Superior temporal gyrus (tissue), 1 donor: ENCODE measurements around the gene NR4A1.
A peak's percentile ranks its signal among the peaks of the same experiment; 100 is the strongest.

Source experiments
- DNase-seq: peaks from one replicate; pipeline ENCODE4 v3.0.0-alpha.2; 2016; ENCODE audit errors: extremely low spot score

The NR4A1 gene

DNA sequence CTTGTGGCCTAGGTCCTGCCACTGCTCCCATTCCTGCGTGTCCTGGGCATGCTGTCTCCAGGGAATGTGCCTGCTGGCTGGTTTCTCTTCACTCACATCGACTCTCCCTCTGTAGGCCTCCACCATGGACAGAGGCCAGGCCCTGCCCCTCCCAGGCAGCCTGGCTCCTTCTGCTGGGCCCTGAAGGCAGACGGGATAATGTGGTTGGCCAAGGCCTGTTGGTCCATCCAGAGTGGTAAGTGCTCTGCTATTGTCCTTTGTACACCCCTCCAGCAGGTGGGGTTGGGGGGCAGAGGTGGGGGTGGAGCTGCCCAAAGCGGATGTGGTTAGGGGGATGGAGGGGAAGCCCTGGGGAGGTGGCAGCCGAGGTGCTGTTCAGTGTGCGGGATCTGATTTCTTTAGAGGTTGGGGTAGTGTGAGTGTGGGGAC is 9.5 kb upstream of the NR4A1 start:
- no peak for DNase-seq

DNA sequence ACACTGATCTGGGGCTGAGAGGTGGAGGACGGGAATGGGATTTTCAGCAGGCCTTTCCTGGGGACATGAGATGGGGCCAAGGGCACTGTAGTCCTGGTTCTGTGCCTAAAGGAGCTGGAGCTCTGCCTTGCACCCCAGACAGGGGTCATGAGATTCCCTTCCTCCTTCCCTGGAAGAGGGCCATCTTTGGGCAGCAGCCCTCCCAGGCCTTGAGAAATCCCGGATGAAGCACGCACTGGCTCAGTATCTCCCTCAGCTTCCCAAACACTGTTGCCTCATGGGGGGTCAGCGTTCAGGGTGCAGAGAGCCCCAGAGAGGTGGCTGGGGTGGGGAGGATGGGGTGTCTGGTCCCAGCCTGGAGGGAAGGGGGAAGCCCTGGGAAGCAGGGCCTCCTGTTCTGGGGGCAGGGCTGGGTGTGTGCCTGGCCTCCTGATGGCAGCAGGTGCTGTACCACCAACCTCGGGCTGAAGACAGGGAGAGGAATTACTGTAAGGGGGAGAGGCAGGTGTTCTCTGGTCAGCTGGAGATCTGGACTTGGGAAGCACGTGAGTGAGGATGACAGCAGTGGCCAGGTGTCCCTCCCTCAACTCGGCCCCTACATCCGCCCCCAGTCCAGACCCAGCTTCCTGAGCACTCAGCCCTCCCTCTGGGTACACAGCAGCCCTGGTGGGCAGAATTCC is 8.4 kb upstream of the NR4A1 start:
- DNase-seq = no peak

DNA sequence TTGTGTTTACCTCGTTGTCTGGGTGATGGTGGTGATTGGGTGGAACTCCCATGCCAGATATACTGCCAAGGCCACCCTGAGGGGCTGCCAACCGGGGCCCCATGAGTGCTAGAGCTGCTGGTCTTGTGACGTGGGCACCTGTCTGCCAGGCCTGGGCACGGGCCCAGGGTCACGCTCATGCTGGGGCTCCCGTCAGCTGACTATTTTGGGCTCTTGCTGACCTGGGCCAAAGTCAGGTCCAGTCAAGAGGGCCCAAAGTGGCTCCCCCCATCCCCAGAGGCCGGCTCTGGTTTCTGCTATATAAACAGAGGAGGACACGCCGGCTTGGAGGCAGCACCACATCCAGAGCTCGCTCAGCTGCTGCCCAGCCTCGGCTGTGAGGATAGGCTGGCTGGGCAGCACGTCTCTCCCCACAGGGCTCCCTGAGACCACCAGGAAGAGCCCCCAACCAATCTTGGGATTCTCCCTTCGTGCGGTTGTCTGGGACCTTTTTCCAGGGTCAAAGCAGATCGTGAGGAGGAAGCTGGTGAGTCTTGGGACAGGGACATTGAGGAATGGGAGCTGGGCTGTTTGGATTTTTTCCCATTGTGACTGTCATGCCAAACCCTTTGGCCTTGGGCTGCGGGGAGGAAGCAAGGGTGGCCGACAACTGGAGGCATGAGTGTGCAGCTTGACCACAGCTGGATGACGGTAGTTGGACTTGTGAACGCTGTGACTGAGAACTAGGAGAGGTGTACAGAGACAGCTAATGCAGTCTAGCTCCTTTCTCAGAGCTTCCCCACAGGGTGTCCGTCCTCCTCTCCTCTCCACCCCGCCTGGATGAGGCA is 7.6 kb upstream of the NR4A1 start:
- DNase-seq = no peak

DNA sequence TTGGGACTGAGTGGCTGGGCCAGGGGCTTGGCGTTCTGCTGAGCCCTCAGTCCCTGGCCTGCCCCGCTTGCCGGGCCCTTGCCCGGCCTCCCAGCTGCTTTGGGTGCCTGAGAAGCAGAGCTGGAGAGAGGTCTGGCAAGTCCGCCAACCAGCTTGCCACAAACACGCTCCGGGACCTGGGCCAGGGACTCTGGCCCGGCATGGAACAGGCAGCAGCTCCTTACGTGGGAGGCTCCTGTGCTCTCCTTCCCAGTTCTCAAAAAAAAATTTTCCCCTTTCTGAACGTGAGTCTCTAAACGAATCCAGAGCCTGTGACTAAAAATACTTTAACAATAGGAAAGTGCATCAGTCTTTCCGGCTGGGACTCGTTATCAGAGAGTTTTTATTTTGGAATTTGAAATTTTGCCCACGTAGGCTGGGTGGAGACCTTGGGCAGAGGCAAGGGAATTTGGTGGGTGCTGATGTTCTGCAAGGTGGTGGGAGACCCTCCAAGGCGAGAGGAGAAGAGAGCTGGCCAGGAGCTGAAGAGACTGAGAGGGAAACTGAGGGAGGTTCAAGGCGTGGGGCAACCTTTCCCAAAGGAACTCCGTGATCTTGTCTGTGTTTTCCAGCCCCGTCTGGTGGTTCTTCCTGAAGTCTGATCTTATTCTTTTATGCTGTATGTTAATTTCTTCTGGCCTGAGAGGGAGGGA is 6.8 kb upstream of the NR4A1 start:
- peak; percentile 62 for DNase-seq

DNA sequence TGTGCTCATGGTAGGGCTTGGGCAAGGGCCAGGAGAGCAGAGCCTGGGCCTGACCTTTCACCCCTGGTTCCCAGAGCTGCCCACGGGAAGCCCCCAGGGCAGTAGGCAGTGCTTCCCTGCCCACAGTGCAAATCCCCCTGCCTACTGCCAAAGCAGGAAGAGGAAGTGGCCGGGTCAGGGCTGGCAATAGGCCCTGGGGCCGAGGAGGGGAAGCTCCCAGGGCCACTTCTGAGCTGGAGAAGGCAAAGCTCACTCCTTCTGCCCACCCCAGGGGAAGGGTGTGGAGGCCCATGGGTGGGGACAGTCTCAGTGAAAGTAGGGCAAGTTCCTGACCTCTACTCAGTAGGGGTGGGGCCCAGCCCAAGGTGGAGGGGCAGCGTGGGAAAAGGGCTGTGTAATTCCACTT is 5.4 kb upstream of the NR4A1 start:
- DNase-seq = no peak

DNA sequence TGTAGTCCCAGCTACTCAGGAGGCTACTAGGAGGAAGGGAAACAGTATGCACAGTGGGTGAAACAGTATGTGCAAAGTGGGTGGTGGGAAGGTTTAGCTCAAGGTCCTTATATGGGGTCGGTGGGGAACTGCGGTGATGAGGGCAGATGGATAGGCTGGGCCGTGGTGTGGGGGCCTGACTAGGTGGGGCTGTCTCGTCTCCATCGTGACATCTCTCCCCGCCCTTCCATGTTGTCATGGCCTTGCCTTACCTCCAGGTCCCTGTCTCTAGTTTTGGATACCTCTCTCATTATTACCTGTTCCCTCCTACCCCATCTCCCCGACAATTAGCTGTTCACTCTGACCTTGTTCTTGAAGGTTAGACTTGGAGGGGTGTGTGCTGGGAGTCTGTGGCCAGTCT is 4.4 kb upstream of the NR4A1 start:
- DNase-seq = no peak

DNA sequence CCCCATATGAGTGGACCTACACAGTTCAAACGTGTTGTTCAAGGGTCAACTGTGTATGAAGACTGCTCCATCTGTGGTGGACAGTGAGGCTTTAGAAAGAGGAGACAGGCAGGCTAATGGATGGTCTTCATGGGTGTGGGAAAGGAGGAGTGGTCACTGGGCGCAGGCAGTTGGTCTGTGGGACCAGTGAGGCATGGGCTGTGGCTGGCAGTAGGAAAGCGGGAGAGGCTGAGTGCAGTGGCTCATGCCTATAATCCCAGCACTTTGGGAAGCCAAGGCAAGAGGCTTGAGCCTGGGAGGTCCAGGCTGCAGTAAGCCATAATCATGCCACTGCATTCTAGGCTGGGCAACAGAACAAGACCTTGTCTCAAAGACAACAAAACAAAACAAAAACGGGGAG is 2.0 kb upstream of the NR4A1 start:
- no peak for DNase-seq

DNA sequence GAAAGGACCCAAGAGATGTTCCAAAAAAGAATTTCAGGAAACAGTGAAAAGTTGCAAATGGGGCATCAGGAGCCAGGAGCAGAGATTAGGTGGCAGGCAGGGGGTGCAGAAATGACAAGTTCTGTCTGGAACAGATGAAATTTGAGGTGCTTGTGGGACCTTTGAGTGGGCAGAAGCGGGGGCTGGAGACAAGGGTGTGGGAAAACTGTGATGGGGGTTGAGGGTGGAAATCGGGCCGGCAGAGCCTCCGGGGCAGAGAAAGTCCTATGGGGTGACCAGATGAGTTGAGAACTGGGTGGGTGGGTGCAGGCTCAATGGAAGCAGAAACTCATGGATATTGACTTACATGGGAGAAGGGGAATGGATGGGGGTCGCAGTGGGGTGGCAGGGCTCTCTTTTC is 1.6 kb upstream of the NR4A1 start:
- DNase-seq = no peak

DNA sequence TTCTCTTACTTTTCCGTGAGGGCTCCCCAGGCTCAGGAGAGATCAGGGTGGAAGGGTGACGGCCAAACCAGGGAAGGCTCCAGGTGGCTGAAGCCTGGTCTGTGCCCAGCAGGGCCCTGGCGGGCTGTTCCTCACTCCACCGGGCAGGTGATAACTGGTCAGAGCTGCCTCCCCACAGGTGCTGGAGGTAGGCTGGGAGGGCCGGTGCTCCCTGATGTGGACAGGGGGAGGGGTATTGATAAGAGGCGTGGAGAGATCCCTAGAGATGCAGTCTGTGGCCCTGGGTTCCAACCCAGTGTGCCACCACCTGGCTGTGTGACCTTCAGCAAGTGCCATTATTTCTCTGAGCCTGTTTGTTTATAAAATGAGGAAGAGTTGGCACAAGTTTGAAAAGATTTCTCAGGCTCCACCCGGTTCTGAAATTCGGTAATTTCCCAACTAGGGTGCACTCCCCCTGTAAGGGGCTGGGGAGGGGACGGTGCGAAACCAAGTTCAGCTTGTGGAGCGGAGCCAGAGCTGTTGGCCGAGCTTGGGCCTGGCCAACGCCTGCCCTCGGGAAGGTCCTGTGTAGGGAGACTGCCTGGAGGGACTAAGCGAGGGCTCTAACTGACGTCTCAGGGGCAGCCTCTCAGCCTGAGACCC is 1.0 kb upstream of the NR4A1 start:
- no peak for DNase-seq

DNA sequence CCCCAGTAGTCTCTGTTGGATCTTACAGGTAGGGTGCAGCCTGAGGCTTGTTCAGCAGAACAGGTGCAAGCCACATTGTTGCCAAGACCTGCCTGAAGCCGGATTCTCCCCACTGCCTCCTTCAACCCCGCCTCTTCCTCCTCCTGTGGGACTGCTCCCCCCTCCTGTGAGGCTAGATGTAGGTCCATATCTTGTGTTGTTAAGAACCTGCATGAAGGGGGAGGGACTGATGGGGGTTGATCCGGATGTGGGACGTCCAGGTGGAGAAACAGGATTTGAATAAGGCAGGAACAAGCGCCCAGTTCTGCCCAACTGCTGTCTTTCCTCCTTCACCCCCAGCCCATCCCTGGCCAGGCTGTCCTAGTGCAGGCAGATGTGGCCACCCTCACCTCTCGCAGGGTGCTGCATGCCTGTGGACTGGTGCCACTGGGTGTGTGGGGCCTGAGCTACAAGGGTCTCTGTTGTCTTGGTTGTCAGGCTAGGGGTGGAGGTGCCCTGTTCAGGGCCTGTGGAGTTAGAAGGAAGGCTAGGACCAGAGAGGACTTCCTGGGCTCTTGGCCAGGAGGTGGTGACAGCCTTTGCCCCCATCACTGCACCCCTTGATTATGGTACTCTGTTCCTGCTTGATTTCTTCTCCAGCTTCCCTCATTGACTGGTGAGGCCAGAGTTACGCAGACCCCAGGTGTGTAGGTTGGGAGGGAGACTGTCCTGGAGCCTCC is 1.4 kb downstream of the NR4A1 start:
- no peak for DNase-seq

DNA sequence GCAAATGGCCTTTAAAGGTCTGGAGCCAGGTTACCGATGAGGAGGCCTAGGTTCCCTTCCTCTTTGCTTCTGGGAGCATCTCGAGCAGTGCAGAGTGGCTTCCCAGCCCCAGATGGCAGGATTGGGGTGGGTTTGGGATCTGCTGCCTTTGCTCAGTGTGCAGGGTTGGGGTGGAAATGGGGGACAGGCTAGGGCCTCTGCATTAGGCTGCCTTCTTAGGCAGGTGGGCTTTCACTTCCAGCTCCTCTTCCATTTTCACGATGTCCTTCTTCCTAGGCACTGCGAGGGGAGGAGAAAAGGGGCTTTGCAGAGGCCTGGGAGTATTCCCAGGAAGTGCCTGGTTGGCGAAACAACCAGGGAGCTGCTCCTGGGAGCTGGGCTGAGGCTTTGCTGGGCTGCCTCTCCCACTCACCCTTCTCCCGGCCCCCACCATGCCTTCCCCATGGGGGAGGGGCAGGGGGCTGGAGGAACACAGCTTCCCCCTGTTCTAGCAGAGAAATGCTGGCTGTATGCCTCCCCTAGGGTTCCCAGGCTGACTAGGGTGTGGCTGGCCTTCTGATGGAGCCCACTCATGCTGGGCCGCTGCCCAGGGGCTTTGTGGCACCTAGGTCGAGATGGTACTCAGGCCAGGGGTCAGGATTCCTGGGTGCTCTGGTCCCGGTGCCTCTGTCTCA is 2.4 kb downstream of the NR4A1 start:
- DNase-seq = no peak

DNA sequence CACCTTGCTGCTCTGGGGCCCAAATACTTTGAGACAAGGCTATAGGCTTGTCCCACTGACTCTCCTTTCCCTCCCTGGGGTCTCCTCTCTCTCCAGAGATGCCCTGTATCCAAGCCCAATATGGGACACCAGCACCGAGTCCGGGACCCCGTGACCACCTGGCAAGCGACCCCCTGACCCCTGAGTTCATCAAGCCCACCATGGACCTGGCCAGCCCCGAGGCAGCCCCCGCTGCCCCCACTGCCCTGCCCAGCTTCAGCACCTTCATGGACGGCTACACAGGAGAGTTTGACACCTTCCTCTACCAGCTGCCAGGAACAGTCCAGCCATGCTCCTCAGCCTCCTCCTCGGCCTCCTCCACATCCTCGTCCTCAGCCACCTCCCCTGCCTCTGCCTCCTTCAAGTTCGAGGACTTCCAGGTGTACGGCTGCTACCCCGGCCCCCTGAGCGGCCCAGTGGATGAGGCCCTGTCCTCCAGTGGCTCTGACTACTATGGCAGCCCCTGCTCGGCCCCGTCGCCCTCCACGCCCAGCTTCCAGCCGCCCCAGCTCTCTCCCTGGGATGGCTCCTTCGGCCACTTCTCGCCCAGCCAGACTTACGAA is 3.1 kb downstream of the NR4A1 start:
- no peak for DNase-seq

DNA sequence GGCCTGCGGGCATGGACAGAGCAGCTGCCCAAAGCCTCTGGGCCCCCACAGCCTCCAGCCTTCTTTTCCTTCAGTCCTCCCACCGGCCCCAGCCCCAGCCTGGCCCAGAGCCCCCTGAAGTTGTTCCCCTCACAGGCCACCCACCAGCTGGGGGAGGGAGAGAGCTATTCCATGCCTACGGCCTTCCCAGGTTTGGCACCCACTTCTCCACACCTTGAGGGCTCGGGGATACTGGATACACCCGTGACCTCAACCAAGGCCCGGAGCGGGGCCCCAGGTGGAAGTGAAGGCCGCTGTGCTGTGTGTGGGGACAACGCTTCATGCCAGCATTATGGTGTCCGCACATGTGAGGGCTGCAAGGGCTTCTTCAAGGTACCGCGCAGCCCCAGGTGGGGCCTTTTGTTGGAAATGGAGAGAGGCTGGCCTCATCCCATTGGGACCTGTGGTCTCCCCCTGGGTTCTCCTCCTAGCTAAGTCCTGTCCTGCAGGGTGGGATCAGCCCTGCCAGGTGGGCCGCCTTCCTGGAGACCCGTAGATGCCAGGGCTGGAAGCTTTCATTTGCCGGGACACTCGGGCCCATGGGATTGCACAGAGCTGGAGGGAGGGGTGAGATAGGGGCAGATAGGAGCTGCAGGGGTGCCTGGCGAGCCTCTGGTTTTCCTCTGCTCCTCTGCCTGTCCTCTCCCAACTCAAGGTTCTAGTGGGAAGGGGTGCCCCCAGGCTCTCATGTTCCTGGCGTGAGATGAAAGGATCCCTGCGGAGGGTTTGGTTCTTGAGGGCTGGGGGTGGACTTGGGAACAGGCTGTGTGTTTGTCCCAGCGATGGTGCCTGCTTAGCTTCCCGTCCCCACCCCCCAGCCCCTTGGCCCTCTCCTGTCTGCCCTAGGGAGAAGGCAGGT is 3.8 kb downstream of the NR4A1 start:
- no peak for DNase-seq

DNA sequence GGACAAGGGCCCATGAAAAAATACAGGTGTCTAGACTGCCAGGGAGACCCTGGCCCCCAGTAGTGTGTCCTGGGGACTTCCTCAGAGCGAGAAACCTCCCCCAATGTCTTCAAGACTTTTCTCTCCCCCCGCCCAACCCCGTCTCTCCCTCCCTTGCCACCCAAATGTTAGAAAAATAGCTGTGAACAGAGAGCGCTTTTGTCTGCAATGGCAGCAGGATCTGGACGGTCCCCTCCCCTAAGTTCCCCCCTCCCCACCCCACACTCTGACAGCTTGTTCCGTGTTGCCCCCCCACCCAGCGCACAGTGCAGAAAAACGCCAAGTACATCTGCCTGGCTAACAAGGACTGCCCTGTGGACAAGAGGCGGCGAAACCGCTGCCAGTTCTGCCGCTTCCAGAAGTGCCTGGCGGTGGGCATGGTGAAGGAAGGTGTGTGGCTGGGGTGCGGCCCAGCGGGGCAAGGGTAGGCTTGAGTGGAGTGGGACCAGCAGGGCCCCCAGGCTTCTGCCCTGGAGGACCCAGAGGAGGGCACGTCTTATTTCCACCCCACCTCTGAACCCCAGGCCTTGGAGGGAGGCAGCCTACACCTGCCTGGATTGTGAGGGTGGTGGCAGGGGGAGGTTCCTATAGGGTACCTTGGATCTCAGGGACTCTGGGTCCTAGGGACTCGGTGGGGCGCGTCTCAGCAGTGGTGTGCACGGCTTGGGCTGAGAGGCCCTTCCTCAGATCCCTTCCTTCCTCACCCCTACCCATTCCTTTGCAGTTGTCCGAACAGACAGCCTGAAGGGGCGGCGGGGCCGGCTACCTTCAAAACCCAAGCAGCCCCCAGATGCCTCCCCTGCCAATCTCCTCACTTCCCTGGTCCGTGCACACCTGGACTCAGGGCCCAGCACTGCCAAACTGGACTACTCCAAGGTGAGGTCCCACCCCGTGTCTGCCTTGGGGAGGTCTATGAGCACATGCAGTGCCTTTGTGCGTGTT is 4.8 kb downstream of the NR4A1 start:
- DNase-seq = peak; percentile 46

DNA sequence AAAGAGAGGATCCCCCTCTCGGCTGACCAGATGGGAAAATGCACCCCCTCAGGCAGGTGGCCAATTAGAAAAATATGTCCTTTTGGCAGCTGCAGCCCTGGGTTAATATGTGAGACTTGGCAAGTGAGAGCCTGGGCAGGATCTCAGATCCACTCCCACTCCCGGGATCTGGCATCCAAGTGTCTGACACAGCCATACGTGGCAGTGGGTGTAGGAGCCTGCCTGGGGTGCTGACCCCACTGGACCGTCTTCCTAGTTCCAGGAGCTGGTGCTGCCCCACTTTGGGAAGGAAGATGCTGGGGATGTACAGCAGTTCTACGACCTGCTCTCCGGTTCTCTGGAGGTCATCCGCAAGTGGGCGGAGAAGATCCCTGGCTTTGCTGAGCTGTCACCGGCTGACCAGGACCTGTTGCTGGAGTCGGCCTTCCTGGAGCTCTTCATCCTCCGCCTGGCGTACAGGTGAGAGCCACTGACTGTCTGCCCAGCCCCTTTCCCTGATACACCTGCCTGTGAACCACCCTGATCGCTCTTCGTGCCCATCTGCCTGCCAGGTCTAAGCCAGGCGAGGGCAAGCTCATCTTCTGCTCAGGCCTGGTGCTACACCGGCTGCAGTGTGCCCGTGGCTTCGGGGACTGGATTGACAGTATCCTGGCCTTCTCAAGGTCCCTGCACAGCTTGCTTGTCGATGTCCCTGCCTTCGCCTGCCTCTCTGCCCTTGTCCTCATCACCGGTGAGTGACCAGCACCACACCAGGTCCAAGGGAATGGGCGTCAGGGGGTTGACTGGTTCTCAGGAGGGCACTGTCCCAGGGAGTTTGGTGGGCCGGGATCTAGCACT is 5.8 kb downstream of the NR4A1 start:
- DNase-seq = no peak

DNA sequence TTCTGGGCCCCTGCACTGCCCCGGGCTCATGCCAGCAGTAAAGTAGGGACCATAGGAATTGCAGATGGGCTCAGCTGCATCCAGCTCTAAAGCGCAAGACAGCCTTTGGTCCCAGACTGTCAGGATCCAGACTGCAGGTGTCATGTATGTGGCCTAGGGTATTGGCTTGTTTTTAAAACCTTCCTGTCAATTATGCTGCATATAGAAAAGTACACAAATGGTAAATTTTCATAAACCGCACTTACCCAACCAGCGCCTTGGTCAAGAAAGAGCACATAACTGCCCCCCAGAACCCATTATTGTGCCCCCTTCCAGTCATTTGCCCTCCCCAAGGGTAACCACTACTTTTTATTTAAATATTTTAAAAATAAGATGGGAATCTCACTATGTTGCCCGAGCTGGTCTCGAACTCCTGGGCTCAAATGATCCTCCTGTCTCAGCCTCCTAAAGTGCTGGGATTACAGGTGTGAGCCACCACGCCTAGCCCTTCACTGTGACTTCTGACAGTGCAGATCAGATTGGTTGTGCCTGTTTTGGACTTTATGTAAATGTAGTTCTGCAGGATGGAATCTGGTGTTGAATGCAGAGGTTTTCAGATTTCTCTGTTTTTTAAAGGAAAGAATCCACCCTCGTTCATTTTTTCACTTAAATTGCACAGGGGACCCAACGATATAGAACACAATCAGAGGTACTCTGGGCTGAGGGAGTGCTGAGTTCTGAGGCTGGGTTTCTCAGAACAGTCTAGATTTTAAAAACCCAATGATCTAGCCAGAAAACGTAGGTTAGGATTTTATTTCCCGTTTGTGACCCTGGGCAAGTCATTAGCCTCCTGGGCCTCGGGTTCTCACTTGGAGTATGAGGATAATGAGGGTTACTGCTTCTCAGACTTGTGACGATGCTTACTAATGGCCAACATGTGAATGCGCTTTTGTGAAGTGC is 6.7 kb downstream of the NR4A1 start:
- DNase-seq = no peak
